Left lobe of liver (tissue), 2 donors: ENCODE data around the gene PNPO. TPM values are rescaled to one million over a fixed set of nuclear protein-coding genes. Genes with fewer than 3 reads are reported as not detected.
"Not testable (repeated sequence)": the region's sequence is repeated elsewhere in the genome, so short reads cannot be mapped to it uniquely, and the experiment has no call there.

Source experiments
- ATAC-seq: fragments of 200-7000 bp; cut with Tn5 transposase; one replicate; pipeline ENCODE4 v1.9.1; 2020; ENCODE audit warnings: mild to moderate bottlenecking, moderate library complexity
- DNase-seq: peaks from one replicate; pipeline ENCODE4 v3.0.0-alpha.2; 2020; ENCODE audit warnings: low spot score
- total RNA-seq: library from RNA; stranded (reverse); gene quantifications from one replicate; pipeline ENCODE4 v1.2.1, GENCODE V29; 2021
- donor health status: DM: no; HTN: no; CAD: no; lungs with moderate emphysema.
- donor health status: DM: no; HTN: yes; CAD: no.

The PNPO gene
- total RNA-seq, 1 donor from 2014 or later, result 128 TPM

DNA sequence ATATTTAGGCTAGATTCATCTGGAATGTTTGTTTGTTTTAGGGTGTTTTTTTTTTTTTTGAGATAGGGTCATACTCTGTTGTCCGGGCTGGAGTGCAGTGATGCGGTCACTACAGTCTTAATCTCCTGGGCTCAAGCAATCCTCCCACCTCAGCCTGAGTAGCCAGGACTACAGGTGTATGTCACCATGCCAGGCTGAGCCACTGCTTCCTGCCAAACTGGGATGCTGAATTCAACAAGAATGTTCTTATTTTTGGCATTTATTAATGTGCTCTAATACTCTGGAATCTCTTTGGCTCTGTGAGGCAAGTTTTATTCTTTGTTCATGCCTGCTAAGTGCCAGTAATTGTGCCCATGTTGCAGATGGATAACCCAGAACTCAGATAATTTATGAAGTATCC is 23.8 kb upstream of the PNPO start:
- ATAC-seq, result no peak
- DNase-seq, result no peak

DNA sequence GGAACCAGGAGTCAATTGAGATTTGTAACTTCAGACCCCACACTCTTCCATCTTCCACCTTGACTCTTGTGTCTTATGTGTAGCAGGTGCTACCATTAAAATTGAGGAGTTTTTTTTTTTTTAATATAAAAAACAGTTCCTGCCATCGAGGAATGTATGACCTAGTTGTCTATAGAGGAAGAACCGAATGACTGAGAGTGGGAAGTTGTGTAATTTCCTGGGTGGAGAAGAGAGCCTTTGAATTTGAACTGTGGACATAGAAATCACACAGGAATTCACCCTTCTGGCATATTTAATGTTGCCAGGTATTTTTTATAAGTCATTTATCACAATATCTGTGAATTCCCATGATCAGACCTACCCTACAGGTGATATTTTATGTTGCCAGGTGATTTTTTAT is 23.4 kb upstream of the PNPO start:
- DNase-seq (no peak), ATAC-seq (no peak)

DNA sequence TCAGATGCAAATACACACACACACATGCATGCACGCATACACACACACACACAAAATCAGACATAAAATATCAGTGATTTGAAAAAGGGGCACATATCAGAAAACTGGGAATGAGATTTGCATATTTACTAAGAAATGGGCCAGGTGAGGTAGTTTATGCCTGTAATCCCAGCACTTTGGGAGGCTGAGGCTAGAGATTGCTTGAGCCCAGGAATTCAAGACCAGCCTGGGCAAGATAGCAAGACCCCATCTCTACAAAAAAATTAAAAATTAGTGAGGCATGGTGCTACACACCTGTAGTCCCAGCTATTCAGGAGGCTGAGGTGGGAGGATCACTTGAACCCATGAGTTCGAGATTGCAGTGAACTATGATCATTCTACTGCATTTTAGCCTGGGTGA is 22.4 kb upstream of the PNPO start:
- no peak for ATAC-seq
- DNase-seq, result no peak

DNA sequence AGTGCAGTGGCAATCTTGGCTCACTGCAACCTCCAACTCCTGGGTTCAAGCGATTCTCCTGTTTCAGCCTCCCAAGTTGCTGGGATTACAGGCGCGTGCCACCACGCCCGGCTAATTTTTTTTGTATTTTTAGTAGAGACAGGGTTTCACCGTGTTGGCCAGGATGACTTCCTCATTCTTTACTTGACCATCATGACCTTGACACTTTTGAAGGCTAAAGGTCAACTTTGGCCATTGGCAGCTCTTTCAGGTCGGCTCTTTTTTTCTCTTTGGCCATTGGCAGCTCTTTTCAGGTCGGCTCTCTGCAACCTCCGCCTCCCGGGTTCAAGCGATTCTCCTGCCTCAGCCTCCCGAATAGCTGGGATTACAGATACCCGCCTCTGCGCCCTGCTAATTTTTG is 21.5 kb upstream of the PNPO start:
- DNase-seq, result not testable (repeated sequence)
- ATAC-seq, result peak; percentile 41

DNA sequence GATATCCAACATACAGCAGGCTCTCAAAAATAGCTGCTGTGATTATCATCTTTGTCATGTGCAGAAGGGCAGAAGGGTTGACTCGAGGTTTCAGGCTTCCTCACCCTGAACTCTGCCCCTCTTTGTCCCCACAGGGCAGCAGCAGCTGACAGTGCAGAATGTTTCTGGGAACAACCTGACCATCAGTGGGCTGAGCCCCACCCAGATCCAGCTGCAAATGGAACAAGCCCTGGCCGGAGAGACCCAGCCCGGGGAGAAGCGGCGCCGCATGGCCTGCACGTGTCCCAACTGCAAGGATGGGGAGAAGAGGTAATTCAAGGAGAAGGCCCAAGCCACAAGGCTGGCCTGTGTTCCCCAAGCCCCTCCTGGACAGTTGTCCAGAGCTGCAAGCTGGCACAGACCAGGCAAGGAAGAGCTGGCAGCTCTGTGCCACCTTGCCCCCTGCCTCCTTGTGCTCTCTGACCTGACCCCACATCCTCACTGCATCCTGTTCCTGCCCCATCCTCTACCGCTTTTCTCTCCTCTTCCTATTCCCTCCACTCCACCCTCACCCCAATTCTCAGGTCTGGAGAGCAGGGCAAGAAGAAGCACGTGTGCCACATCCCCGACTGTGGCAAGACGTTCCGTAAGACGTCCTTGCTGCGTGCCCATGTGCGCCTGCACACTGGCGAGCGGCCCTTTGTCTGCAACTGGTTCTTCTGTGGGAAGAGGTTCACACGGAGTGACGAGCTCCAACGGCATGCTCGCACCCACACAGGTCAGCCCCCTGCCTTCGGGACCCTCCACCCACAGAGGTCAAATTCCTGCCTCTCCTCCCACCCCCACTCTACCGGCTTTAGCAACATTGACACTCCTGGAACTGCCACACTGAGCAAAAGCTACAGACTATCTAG is 16.3 kb upstream of the PNPO start:
- peak; percentile 51 for ATAC-seq
- no peak for DNase-seq

DNA sequence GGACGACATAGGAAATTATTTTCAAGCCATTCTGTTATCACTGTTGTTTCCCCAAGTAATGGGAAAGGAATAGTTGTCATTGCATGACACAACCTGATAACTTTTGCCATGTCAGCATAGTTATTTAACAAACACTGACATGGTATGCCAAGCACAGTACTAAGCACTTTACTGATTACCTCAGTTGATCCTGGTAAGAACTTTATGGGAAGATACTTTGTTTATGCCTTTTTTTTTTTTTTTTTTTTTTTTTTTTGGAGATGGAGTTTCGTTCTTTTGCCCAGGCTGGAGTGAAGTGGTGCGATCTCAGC is 15.7 kb upstream of the PNPO start:
- ATAC-seq, result peak; percentile 66
- DNase-seq, result no peak

DNA sequence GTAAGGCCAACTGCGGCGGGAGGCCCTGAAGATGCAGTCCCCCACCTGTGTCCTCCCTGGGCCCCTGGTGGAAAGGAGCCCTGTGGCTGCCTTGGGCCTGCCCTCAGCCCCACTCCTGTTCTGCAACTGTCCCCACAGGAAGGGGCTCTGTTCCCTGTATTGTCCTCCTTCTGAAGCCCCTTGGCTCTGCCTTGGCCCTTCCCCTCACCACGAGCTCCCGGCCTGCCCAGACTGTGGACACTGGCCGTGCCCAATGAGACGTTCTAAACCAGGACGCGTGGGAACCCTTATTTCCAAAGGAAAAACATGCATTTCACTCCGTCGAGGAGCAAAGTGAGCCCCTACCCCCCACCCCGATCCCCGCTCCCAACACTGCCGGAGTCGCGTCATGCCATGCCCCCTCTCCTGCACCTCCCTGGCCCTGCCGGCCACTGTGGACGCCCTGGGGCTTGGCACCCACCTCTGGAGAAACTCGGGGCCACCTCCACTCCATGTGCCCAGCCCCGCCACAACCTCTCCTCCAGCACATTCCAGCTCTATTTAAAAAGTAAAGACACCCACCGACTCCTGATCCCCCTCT is 13.5 kb upstream of the PNPO start:
- no peak for ATAC-seq
- no peak for DNase-seq

DNA sequence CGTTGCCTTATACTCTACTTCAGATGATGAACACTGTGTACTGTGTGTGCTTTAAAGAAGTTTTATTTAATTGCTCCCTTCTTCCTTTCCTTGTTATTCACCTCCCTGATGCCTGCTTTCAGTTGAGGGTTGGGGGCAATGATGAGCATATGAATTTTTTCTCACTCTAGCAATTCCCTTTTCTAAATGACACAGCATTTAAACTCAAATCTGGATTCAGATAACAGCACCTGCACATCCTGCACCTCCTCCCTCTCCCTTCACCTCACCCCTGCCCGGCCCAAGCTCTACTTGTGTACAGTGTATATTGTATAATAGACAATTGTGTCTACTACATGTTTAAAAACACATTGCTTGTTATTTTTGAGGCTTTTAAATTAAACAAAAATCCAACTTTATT is 13.0 kb upstream of the PNPO start:
- ATAC-seq, result no peak

DNA sequence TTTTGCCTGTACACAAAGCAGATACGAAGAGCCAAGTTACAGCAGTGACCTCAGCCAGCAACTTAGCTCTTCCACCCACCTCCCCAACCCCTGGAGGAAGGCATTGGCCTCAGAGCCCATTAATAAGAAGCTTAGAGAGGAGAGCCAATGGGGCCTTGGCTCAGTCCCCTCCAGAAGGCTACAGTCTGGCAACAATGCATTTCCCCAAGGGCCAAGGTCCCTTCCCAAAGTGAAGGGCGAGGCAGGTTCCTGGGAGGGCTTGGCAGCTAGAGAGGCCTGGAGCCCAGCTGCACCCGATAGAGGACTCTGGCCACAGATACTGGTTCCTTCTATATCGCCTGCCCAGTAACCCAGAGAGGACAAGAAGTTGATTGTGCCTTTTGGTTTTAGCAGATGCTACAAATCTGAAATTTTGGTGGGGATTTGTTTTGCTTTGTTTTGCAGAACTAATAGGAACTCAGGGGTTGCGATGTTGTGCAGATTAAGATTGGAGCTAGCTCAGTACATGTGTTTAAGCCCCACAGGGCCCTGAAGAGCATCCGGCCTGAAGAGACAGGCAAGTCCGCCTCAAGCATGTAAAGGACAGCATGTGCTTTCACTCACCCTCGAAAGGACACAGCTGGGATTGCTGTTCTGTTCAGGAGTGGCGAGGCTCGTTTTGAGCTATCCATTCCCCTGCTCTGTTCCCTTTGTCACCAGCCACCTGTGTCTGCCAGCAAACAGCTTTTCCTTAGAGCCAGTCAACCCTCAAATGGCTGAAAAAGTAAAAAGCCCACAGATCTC is 12.0 kb upstream of the PNPO start:
- ATAC-seq, result no peak
- no peak for DNase-seq

More for the DNA sequence above, 13.0 kb upstream of the PNPO start:
- DNase-seq, result no peak

DNA sequence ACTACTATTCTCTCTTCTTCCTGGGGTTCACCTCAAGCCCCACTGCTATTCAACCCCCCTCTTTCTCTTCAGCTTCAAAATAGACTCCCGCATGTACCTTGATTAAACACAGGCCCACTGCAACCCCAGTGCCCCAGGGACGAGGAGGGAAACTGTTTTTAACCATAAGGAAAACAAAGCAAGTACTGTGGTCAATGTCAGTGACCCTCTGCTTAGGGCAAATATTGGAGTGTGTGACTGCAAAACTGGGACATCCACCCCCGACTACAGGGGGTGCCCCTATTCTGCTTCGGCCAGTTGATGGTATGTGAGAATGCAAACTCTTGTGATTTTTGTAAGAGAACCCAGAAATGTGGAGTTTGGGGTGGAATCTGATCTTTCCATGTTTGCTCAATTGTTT is 9.5 kb upstream of the PNPO start:
- DNase-seq (no peak), ATAC-seq (no peak)

DNA sequence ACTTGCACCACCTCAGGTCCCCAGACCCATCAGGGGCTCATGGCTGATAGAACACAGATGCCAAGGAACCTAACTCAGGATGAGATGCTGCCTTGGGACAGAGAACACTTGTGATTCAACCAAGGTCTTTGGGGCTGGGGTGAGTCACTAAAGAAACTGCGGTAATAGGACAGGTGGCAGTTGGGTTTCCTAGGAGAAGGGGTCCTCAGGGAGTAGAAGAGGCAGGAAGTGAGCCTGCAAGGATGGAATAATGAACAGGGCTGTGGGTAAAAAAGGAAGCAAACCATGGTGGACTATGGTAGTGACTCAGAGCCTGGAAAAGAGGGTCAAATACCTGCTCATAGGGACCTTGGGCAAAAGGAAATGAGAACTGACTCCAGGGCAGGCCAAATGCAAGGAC is 6.5 kb upstream of the PNPO start:
- DNase-seq (no peak), ATAC-seq (no peak)

DNA sequence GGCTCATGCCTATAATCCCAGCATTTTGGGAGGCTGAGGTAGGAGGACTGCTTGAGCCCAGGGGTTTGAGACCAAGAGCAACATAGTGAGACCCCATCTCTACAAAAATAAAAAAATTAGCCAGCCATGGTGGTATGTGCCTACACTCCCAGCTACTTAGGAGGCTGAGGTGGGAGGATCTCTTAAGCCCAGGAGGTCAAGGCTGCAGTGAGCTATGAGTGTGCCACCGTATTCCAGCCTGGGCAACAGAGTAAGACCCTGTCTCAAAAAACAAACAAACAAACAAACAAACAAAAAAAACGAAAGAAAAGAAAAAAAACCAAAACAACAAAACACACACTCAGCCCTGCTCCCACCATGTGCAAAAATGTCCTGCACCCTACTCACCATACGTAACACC is 5.9 kb upstream of the PNPO start:
- not testable (repeated sequence) for ATAC-seq, DNase-seq

DNA sequence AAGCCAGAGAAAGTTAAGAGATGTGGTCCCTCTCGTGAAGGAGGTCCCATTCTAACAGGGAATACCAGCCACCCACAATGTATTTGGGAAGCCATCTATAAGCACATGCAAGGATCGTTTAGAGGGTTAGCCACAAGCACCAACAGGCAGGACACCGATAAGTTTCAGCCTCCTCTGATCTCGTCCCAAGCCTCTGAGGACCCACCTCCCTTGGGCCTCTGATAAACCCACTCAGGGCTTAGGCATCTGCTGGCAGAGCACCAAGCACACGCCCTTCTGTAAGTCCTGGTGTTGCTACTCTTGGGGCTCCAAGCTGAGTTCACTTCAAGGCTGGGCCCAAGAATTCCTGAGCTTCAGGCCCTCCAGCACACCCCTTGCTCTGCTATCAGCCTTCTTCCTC is 5.4 kb upstream of the PNPO start:
- ATAC-seq (no peak), DNase-seq (no peak)

DNA sequence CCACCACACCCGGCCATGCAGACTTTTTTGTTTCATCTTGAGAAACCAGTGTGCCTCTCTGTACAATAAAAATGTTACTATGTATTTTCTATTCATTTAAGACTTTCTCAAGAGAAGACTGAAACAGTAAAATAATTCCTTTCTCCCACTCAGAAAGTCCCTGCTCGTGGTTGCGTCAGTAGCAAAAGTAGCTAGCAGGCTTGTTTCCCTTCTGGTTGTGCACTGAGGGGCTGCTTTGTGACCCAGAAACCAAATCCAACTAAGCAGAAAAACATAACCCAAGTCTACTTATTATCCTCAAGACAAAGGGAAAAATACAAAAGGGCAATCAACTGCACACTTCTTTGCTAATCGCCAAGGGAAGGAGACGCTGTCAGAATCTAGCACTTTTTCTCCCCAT is 3.4 kb upstream of the PNPO start:
- DNase-seq, result no peak
- no peak for ATAC-seq

DNA sequence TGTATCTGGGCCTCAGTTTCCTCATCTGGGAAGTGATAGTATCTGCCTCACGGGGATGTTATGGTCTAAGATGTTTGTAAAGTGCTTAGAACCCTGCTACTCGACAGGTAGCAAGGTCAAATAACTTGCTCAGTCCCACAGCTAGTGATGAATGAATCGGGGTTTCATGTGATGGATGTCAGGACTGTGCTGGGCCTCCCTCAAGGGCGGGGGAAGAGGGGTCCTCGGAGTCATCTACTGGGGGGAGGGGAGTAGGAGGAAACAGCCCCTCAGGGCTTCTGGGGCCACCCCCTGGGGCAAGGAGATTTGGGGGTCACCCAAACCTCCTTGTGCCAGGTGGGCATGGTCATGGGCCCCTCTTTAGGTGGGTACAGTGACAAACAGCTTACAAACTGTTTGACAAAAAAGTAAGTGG is 732 bp downstream of the PNPO start:
- ATAC-seq (no peak), DNase-seq (no peak)

DNA sequence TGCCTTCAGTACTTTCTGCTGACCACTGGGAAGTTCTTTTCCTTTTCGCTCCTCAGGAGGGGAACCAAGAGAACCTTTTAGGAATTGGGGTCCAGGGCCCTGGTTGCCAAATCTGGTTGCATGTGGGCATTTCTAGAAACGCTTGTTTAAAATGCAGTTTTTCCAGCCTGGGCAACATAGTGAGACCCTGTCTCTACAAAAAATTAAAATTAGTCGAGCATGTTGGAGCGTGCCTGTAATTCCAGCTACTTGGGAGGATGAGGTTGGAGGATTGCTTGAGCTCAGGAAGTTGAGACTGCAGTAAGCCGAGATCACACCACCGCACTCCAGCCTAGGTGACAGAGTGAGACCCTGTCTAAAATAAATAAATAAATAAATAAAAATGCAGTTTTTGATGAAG is 1.2 kb downstream of the PNPO start:
- ATAC-seq, result no peak

DNA sequence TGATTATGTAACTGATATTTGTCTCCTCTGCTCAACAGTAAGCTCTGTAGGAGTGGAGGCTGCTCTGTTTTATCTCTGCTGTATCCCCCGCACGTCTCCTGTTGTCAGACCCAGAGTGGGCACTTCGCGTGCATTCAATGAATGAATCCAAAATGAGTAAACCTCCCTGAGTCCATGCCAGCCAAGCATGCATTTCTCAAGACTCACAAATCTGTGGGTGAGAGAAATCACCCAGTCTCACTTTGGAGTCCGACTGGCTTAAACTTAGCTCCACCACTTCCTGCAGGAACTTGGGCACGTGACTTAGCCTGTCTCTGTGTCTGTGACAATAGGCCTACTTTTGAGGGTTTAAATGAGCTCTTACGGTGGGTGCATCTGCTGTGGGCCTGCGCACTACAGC is 3.7 kb downstream of the PNPO start:
- DNase-seq (no peak), ATAC-seq (no peak)

More for the DNA sequence above, 1.2 kb downstream of the PNPO start:
- no peak for DNase-seq

DNA sequence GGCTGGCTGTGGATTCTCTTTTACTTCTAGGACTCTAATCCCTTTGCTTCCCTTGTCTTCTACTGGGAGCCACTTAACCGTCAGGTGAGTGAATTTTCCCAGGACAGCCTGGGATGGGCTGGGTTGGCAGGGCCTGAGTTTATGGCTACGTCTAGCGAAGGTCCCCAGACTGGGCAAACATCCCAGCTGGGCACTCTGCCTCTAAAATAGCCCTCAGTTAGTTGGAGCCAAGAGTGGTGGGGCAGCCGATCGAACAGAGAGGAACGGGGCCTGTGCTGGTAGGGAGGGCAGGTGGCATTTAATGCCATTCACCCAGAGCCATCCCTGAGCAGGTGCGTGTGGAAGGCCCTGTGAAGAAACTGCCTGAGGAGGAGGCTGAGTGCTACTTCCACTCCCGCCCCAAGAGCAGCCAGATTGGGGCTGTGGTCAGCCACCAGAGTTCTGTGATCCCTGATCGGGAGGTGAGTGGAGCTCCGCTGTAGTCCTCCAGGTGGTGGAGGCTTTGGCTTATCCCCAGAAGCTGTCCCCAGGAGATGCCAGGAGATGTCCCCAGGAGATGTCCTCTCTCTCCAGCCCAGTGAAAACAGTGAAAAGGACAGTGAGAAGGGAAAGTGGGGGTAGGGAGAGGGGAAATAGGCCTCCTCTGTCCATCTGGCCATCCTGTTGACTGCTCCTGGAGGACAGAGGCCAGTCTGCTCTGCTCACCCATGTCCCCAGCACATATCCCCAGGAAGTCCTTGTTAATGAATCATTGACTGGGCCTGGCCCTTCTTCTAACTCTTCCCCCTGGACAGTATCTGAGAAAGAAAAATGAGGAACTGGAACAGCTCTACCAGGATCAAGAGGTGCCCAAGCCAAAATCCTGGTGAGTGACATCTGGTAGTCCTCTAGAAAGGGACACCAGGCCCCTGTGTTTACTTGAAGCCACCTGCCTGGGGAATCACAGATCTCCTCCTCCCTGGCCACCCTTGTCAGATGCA is 4.4 kb downstream of the PNPO start:
- peak; percentile 92 for DNase-seq

DNA sequence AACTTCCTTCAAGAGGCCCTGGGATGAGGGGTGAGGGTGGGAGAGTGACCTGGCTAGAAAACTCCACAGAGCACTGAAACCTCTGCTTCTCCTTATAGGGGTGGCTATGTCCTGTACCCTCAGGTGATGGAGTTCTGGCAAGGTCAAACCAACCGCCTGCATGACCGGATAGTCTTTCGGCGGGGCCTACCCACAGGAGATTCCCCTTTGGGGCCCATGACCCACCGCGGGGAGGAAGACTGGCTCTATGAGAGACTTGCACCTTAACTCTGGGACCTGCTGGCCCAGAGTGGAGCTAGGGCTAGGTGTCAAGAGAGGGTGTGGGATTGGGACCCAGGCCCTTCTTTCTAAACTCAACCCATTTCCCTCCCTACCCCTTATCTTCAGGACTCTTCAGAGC is 5.1 kb downstream of the PNPO start:
- ATAC-seq (no peak), DNase-seq (no peak)

More for the DNA sequence above, 4.4 kb downstream of the PNPO start:
- ATAC-seq, result peak; percentile 25

DNA sequence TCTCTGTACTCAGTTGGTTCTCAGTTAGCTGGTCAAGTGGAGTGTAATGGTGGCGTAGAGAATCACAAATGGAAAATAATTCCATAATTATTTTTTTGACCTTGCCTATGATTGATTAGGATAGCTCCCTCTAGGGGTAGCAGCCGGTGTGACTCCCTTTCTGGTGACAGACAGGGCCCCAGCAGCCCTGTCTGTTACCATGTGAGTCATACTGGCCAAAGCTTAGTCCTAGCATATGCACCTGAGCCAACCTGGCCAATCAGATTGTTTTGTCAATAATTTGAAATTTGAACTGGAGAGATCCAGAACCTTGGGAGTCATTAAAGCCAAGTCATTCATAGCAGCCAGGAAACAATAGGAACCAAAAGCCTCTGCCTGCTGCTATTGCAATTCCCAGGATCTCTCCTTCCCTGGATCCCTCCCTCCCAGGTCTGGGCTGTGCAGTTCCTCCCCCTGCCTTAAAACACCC is 5.6 kb downstream of the PNPO start:
- DNase-seq (peak; percentile 85), ATAC-seq (peak; percentile 61)
